NB4 (cell line): Measurements from ENCODE around the gene CLDN7.

Experiments
- DNase-seq: peaks from one replicate; pipeline ENCODE4 v3.0.0; 2010; ENCODE audit warnings: low read depth
- H3K4me3 ChIP-seq: one replicate; pipeline ENCODE4 v1.5.1; 2011; ENCODE audit warnings: mild to moderate bottlenecking, low read depth, low read length, moderate library complexity
- MAX ChIP-seq: IDR thresholded peaks from 2 replicates; pipeline ENCODE4 v1.6.1; 2011; ENCODE audit warnings: low read depth, low read length
- MYC ChIP-seq: IDR thresholded peaks from 2 replicates; pipeline ENCODE4 v1.6.1; 2011; ENCODE audit warnings: low read depth, low read length
- POLR2A ChIP-seq: IDR thresholded peaks from 2 replicates; pipeline ENCODE4 v1.6.1; 2011; ENCODE audit warnings: mild to moderate bottlenecking; ENCODE audit not compliant: insufficient read length; ENCODE audit errors: extremely low read depth
- TF ChIP-seq, protein P1 (sequence below): IDR thresholded peaks from one replicate; pipeline ENCODE4 v1.5.1; 2012; ENCODE audit warnings: low read depth, low read length

Gene CLDN7

DNA sequence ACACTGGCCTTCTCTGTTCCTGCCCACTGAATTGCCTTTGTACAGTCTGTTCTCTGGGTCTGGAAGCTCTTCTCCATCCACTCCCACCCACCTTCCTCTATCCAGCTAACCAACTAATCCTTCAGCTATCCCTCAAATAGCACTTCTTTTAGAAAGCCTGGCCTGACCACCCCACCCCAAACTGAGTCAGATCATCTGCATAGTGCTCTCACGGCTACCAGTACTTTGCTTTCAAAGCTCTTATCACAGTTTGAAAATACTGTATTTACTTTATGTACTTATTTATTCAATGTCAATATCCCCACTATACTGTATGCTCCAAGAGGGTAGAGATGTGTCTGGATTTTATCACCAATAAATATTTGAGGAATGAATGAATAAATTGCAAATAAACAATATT lies 4.5 kb upstream of the CLDN7 start:
- TF ChIP-seq MAX (no peak), MYC (no peak), POLR2A (no peak)
- TF ChIP-seq, protein P1, sequence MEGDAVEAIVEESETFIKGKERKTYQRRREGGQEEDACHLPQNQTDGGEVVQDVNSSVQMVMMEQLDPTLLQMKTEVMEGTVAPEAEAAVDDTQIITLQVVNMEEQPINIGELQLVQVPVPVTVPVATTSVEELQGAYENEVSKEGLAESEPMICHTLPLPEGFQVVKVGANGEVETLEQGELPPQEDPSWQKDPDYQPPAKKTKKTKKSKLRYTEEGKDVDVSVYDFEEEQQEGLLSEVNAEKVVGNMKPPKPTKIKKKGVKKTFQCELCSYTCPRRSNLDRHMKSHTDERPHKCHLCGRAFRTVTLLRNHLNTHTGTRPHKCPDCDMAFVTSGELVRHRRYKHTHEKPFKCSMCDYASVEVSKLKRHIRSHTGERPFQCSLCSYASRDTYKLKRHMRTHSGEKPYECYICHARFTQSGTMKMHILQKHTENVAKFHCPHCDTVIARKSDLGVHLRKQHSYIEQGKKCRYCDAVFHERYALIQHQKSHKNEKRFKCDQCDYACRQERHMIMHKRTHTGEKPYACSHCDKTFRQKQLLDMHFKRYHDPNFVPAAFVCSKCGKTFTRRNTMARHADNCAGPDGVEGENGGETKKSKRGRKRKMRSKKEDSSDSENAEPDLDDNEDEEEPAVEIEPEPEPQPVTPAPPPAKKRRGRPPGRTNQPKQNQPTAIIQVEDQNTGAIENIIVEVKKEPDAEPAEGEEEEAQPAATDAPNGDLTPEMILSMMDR, result no peak
- H3K4me3 ChIP-seq, result no peak overlapping the region
- DNase-seq, result no peak

DNA sequence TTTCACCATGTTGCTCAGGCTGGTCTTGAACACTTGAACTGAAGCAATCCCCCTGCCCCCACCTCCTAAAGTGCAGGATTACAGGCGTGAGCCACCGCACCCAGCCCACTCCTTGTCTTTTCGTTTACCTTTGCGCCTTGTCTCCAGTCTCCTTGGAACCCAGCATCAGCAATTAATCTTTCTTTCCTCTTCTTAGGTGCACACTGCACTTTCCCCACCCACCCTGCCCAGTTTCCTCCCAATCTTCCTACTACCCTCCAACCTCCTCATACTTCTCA lies 1.5 kb upstream of the CLDN7 start:
- no peak overlapping the region for H3K4me3 ChIP-seq
- no peak for TF ChIP-seq MYC
- TF ChIP-seq MAX, result no peak
- TF ChIP-seq POLR2A, result no peak
- TF ChIP-seq, protein P1, result no peak
- no peak for DNase-seq

DNA sequence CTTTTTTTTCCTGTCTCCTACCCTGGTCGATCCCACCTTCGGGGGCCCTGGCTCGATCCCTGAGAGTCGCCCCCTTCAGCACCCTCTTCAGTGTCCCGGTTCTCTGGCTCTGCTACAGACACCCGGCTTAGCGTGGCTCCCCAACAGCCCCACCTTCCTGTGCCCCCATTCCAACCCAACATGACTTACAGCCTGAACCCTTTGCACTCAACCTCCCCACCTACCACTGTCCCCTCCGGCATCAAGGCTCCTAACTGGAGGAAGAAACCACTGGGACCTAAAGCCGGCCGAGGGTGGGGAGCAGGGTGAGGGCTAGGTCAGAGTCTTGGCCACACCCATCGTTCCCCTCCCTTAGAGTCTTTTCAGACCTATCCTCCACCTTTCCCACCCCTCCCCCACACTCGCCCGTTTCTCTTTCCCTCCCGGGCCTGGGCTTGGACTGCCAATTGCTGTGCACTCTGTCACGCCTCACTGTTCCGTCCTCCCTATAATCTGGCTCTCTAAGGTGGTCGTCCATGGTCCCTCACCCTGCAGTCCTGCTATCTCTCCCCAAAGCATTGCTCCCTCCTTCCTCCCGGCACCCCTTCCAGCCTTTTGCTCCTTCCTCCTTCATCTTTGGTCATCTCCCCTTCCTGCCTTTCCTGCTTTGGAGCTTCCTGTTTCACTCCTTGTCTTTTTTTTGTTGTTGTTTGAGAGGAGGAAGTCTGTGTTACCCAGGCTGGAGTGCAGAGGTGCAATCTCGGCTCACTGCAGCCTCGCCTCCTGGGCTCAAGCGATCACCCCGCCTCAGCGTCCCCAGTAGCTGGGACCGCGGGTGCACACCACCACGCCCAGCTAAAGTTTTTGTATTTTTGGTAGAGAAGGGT lies 890 bp upstream of the CLDN7 start:
- no peak overlapping the region for H3K4me3 ChIP-seq
- no peak for DNase-seq
- no peak for TF ChIP-seq MYC

GRCh38 chr17:7261379-7262191 lies 693 bp downstream of the CLDN7 start:
- TF ChIP-seq MAX (no peak), POLR2A (no peak), MYC (no peak)
- TF ChIP-seq, protein P1, result no peak
- no peak overlapping the region for H3K4me3 ChIP-seq
- DNase-seq, result no peak

DNA sequence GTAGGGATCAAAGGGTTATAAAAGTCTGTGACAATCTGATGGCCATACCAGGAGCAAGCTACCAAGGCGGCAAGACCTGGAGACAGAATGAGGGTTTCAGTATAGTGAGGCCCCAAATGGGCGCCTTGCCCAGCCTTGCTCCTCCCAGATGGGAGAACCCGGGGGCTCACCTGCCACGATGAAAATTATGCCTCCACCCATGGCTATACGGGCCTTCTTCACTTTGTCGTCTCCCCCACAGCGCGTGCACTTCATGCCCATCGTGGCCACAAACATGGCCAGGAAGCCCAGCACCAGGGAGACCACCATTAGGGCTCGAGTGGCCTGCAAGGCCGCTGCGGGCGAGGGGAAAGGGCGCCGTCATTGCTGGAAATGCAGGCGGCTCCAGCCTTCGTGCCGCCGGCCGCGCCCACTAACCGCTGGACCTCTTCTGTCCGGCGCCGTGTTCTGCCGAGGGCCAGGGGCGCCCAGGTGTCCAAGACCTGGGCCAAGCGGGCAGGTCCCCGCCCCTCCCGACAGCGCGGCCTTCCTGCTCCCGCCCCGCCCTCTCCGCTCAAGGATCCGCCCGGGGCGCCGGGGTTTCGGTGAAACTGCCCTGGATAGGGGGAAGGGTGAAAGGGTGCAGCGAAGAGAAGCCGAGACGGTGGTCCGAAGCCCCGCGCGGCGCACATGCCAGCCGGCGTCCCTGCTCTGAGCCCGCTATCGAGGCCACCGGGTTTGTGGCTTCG lies 1.5 kb downstream of the CLDN7 start:
- H3K4me3 ChIP-seq, result no peak overlapping the region
- DNase-seq, result no peak
- no peak for TF ChIP-seq POLR2A
- TF ChIP-seq, protein P1, result no peak
- no peak for TF ChIP-seq MAX
- TF ChIP-seq MYC, result no peak

DNA sequence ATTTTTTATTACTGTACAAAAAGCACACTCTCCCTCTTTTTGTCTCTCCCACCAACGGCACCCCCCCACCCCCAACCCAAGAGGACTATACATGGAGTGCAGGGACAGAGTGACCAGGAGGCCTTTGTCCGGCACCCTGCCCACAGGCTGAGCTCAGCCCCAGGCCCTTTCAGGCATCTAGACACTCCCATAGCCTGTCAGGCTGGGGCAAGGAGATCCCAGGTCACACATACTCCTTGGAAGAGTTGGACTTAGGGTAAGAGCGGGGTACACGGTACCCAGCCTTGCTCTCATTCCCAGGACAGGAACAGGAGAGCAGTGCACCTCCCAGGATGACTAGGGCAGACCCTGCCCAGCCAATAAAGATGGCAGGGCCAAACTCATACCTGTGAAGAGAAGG lies 2.1 kb downstream of the CLDN7 start:
- H3K4me3 ChIP-seq, result no peak overlapping the region
- TF ChIP-seq POLR2A (no peak), MAX (no peak), MYC (no peak)
- TF ChIP-seq, protein P1, result no peak
- DNase-seq, result no peak
